H1 (cell line): ENCODE data around the gene ILF3. TPM values are rescaled to one million over a fixed set of nuclear protein-coding genes. Genes with fewer than 3 reads are reported as not detected.

Source experiments
- CBX5 ChIP-seq: fragments of 300-800, 300-1000 bp; sonication (generic); IDR thresholded peaks from 2 replicates; pipeline ENCODE4 v1.7.1; 2016; ENCODE audit warnings: antibody characterized with exemption, low read length, low read depth
- CBX8 ChIP-seq: fragments of 300-800, 300-1000 bp; sonication (generic); IDR thresholded peaks from 2 replicates; pipeline ENCODE4 v1.7.1; 2016; ENCODE audit warnings: low read depth, low read length, borderline replicate concordance
- CHD7 ChIP-seq: fragments of 300-600 bp; sonication (generic); IDR thresholded peaks from 2 replicates; pipeline ENCODE4 v1.7.1; 2012; ENCODE audit warnings: low read length, moderate library complexity, mild to moderate bottlenecking, inconsistent platforms; ENCODE audit not compliant: insufficient replicate concordance
- FOSL1 ChIP-seq: IDR thresholded peaks from 2 replicates; pipeline ENCODE4 v1.6.1; 2011; ENCODE audit warnings: mild to moderate bottlenecking, low read depth, low read length, moderate library complexity; ENCODE audit not compliant: insufficient read depth
- NRF1 ChIP-seq: IDR thresholded peaks from 2 replicates; pipeline ENCODE4 v1.6.1; 2011; ENCODE audit warnings: mild to moderate bottlenecking, low read depth, low read length, improper control_type of control experiment
- RBBP5 ChIP-seq: IDR thresholded peaks from 2 replicates; pipeline ENCODE4 v1.7.1; 2012; ENCODE audit warnings: low read depth, mild to moderate bottlenecking, inconsistent platforms, low read length, moderate library complexity, borderline replicate concordance
- RFX5 ChIP-seq: IDR thresholded peaks from 2 replicates; pipeline ENCODE4 v1.6.1; 2011; ENCODE audit warnings: low read depth, low read length, improper control_type of control experiment, borderline replicate concordance
- SIRT6 ChIP-seq: IDR thresholded peaks from one replicate; pipeline ENCODE4 v1.7.1; 2012; ENCODE audit warnings: low read length, inconsistent platforms
- SRF ChIP-seq: IDR thresholded peaks from 2 replicates; pipeline ENCODE4 v1.6.1; 2011; ENCODE audit warnings: mild to moderate bottlenecking, low read depth, low read length, moderate library complexity
- TAF7 ChIP-seq: optimal IDR thresholded peaks from 2 replicates; pipeline ENCODE3; 2011; ENCODE audit warnings: low read depth, mild to moderate bottlenecking, inconsistent platforms, low read length, moderate library complexity, borderline replicate concordance
- polyA plus RNA-seq, 7 experiments: library from polyadenylated mRNA; depleted of rRNA in 3 of 7; stranded (reverse) in 5 of 7; unstranded in 2 of 7; fragments of >200 nt in 5 of 7; fragments of 200-250 nt in 2 of 7; gene quantifications; 1 replicate in 5 of 7; 2 replicates in 1 of 7; 4 replicates in 1 of 7; pipeline versions ENCODE4 v1.2.1 to v1.2.3, GENCODE V29; 2011 to 2013; ENCODE audit warnings: missing spikeins in 2 of 7, mixed read lengths in 2 of 7
- total RNA-seq: library from RNA; stranded (reverse); fragmentation: NEBNext Ultra II Directional; extraction: Animal tissue kit (Norgen Biotek cat#: 25700); gene quantifications from 2 replicates; pipeline ENCODE4 v1.2.1, GENCODE V29; 2021

Gene ILF3
- total and polyA plus RNA-seq, 2 of the 8 experiments (the other 6 are each of a cell fraction or from before 2014, with no cell fraction given): 291 to 695 TPM

GRCh38 chr19:10653732-10654609 lies at the start of gene ILF3 (continued):
- TF ChIP-seq SIRT6: no peak
- peak; percentile 89 for TF ChIP-seq TAF7
- no peak for TF ChIP-seq RFX5
- peak; percentile 69 for TF ChIP-seq NRF1
- TF ChIP-seq SRF: no peak
- no peak for TF ChIP-seq CBX5
- TF ChIP-seq CBX8: no peak
- no peak; the same call in 1 of the 2 replicates for TF ChIP-seq RBBP5
- no peak for TF ChIP-seq FOSL1
- TF ChIP-seq CHD7: no peak
